ENCODE results near the gene IL1R2. TPM values are rescaled to one million over a fixed set of nuclear protein-coding genes. Genes with fewer than 3 reads are reported as not detected.

The IL1R2 gene
- polyA plus RNA-seq, 1 experiment = not detected

DNA sequence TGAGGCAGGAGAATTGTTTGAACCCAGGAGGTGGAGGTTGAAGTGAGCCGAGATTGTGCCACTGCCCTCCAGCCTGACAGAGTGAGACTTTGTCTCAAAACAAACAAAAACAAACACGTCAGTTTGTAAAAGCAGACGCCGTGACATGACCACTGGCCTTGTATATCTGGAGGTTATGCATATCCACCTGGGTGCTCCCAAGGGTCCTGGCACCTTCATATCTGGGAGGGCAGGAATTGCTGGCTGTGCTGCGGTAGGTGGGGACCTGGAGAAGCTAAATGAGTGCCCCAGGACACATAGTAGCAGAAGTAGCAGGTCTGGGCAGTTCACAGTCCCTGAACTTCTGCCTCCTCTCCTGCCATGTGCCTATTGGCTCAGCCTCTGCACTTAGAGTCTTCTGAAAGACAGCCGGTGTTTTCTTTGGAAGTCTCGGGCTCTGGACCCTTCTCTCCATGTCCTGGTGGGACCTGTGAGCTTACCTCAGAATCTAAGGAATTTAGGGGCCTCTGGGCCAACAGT is 30.9 kb upstream of the IL1R2 start:
- Histone ChIP-seq H3K36me3 (ENCODE audit: control insufficient read depth, insufficient read depth, low read length) (no peaks in the 10 kb centered on the region), H3K4me3 (ENCODE audit: low read depth, low read length) (no peak overlapping the region), H3K27me3 (ENCODE audit: control insufficient read depth, insufficient read depth, low read length) (no peaks in the 10 kb centered on the region)
- no peak for DNase-seq (ENCODE audit: low read depth)
- TF ChIP-seq, protein P1, sequence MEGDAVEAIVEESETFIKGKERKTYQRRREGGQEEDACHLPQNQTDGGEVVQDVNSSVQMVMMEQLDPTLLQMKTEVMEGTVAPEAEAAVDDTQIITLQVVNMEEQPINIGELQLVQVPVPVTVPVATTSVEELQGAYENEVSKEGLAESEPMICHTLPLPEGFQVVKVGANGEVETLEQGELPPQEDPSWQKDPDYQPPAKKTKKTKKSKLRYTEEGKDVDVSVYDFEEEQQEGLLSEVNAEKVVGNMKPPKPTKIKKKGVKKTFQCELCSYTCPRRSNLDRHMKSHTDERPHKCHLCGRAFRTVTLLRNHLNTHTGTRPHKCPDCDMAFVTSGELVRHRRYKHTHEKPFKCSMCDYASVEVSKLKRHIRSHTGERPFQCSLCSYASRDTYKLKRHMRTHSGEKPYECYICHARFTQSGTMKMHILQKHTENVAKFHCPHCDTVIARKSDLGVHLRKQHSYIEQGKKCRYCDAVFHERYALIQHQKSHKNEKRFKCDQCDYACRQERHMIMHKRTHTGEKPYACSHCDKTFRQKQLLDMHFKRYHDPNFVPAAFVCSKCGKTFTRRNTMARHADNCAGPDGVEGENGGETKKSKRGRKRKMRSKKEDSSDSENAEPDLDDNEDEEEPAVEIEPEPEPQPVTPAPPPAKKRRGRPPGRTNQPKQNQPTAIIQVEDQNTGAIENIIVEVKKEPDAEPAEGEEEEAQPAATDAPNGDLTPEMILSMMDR (IDR thresholded peaks at IDR 0.05; ENCODE audit: insufficient read depth, low read depth, low read length) = no peak
- CTCF ChIA-PET = interaction anchor here (0.6 to 1.3 kb wide), 2 partner anchors 64 to 280 kb away, joined by 3 to 4 read pairs; no protein-coding TSS in a partner anchor
- POLR2A ChIA-PET = no interaction called here

DNA sequence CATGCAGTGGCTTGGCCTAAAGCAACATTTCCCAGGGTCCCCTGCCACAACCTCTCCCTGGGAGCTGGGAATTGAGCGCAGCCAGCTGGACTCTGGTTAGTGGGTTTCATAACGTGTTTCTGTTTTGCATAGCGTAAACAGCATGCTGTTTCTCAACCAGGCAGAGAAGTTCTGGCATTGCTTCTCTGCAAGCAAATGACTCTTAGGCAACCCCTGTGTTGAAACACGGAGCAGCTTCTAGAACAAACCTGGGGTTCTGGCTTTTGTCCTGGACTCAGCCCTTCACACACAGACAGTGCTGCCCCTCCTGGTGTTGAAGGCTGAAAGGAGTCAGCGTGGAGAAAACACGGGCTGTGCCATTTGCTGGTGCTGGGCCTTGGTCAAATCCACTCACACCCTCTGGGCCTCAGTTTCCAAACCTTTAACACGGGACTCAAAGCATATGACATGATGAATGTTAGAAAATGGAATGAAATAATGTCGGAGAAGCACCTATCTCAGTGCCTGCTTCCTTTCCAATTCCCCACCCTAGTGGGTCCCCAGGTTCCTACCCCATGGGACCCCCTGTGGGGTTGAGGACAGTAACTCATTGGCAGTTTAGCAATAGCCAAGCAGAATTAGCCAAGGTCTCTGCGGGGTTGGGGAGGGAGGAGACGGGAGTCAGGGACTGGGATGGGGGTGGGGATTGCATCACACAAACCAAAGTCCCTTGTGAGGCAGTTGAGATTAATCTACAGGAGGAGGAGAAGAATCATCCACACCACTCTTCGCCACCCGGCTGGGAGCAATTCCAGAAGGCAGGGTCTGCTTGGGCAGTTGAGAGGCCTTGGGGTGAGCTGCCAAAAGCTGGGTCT is 30.2 kb upstream of the IL1R2 start:
- ChIA-PET POLR2A (no interaction called here), CTCF (interaction anchor here (0.6 to 1.1 kb wide), 2 partner anchors 63 to 77 kb away, joined by 3 to 4 read pairs; no protein-coding TSS in a partner anchor)
- no peak overlapping the region for H3K4me3 ChIP-seq (ENCODE audit: low read depth, low read length)

DNA sequence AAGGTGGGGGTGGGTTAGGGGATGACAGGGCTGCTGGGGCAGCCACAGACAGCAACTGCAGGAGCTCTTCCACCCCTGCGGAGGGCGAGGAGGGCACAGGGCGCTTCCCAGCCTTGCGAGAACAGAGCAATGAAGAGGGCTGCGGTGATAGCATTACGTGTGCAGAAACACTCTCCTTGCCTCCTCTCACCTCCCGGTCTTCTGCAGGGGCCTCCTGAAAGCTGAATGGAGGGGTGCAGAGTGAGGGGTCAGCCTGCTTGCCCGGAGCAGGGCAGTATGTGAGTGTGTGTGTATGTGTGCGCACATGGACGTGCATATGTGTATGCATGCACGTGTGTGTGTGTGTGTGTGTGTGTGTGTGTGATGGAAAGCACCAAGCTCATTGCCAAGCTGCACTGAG is 29.5 kb upstream of the IL1R2 start:
- DNase-seq (ENCODE audit: low read depth) = no peak
- H3K27me3 ChIP-seq (ENCODE audit: control insufficient read depth, insufficient read depth, low read length) = no peaks in the 10 kb centered on the region
- H3K4me3 ChIP-seq (ENCODE audit: low read depth, low read length) = no peak overlapping the region
- ChIA-PET POLR2A (no interaction called here), CTCF (interaction anchor here (1.1 kb wide), 1 partner anchor 78 kb away, joined by 4 read pairs; no protein-coding TSS in a partner anchor)
- H3K36me3 ChIP-seq (ENCODE audit: control insufficient read depth, insufficient read depth, low read length) = no peaks in the 10 kb centered on the region
- TF ChIP-seq, protein P1 (IDR thresholded peaks at IDR 0.05; ENCODE audit: insufficient read depth, low read depth, low read length) = no peak

More for the DNA sequence above, 30.2 kb upstream of the IL1R2 start:
- peak; percentile 76 for DNase-seq (ENCODE audit: low read depth)
- H3K36me3 ChIP-seq (ENCODE audit: control insufficient read depth, insufficient read depth, low read length) = no peaks in the 10 kb centered on the region
- TF ChIP-seq, protein P1 (IDR thresholded peaks at IDR 0.05; ENCODE audit: insufficient read depth, low read depth, low read length) = peak; percentile 36
- no peaks in the 10 kb centered on the region for H3K27me3 ChIP-seq (ENCODE audit: control insufficient read depth, insufficient read depth, low read length)

DNA sequence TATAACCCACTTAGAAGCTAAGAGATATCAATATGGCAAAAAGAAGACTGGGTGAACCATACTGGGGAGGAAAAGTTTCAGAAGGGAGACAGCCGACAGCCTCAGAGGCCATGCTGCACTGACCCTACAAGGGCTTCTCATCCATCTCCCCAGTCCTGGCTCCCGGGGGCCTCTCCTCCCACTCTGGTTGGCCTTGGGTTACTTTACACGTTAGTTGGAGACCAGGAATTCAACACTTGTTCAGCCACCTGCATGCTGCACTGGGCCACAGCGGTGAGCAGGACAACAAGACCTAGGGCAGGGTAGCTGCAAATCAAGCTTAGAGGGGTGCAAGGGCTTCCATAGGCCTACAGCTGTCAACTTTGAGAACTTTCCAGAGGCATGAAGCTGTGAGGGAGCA is 28.6 kb upstream of the IL1R2 start:
- Histone ChIP-seq H3K4me3 (ENCODE audit: low read depth, low read length) (no peak overlapping the region), H3K36me3 (ENCODE audit: control insufficient read depth, insufficient read depth, low read length) (no peaks in the 10 kb centered on the region), H3K27me3 (ENCODE audit: control insufficient read depth, insufficient read depth, low read length) (no peaks in the 10 kb centered on the region)
- TF ChIP-seq, protein P1 (IDR thresholded peaks at IDR 0.05; ENCODE audit: insufficient read depth, low read depth, low read length) = no peak
- ChIA-PET POLR2A (no interaction called here), CTCF (no interaction called here)
- DNase-seq (ENCODE audit: low read depth) = no peak

DNA sequence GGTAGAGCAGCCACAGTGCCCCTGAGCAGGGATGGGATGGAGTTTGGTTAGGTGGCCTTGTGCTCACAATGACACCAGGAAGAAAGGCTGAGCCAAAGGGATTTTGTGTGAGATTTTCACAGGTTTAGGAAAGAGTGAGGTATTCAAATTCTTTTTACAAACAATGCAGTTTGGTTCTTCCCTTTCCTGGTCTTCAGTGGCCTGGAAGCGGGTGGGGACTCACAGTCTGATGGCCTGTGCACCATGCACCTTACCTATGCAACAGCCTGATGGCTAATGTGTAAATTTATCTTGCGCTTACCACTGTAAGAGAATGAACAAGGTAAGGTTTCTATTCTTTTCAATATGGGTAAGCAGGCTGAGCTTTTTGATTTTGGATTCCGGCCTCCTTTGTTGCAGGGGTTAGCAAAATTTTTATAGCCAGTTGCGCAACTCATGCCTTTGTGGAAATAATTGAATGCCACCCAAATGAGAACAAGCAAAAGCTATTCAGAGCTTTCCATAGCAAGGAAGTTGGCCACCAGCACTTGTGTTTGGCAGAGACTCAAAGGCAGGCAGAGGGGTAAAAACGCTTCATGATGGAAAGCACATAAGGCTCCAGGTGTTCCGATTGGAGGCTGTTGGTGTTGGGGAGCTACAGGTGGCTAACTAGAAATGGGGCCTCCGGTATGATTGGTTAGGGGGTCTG is 23.8 kb upstream of the IL1R2 start:
- Histone ChIP-seq H3K4me3 (ENCODE audit: low read depth, low read length) (no peak overlapping the region), H3K36me3 (ENCODE audit: control insufficient read depth, insufficient read depth, low read length) (no peaks in the 10 kb centered on the region), H3K27me3 (ENCODE audit: control insufficient read depth, insufficient read depth, low read length) (no peaks in the 10 kb centered on the region)
- no peak for DNase-seq (ENCODE audit: low read depth)
- TF ChIP-seq, protein P1 (IDR thresholded peaks at IDR 0.05; ENCODE audit: insufficient read depth, low read depth, low read length) = no peak
- ChIA-PET POLR2A (interaction anchor here (0.6 kb wide), 1 partner anchor 1019 kb away, joined by 3 read pairs; no protein-coding TSS in a partner anchor), CTCF (interaction anchor here (0.7 to 1.8 kb wide), 2 partner anchors 11 to 84 kb away, joined by 3 to 4 read pairs; no protein-coding TSS in a partner anchor)
